ENCODE measurements around the gene SPG11.

DNA sequence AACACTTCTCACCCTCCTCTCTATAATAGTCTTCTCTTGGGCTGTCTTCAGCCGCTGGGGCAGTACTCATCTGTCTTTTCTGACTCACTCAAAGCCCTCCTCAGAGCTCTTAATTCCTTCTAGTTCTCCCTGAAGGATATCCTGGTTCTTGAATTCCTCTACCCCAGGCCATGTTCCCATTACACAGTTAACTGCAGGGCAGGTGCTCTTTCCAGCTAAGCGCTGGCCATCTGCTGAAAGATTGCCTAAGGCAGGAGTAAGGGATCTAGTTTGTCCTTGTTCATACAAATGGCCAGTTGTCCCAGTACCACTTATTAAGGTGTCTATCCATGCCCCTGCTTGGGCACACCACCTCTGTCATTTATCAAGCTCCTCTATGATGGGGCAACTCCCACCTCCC, 10.2 kb upstream of the SPG11 start:
- TF ChIP-seq, protein P1, sequence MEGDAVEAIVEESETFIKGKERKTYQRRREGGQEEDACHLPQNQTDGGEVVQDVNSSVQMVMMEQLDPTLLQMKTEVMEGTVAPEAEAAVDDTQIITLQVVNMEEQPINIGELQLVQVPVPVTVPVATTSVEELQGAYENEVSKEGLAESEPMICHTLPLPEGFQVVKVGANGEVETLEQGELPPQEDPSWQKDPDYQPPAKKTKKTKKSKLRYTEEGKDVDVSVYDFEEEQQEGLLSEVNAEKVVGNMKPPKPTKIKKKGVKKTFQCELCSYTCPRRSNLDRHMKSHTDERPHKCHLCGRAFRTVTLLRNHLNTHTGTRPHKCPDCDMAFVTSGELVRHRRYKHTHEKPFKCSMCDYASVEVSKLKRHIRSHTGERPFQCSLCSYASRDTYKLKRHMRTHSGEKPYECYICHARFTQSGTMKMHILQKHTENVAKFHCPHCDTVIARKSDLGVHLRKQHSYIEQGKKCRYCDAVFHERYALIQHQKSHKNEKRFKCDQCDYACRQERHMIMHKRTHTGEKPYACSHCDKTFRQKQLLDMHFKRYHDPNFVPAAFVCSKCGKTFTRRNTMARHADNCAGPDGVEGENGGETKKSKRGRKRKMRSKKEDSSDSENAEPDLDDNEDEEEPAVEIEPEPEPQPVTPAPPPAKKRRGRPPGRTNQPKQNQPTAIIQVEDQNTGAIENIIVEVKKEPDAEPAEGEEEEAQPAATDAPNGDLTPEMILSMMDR (IDR thresholded peaks at IDR 0.05): no peak
- TF ChIP-seq POLR2AphosphoS5 (IDR thresholded peaks at IDR 0.05): no peak
- TF ChIP-seq EP300 (IDR thresholded peaks at IDR 0.05): no peak
- TF ChIP-seq POLR2A (IDR thresholded peaks at IDR 0.05): no peak
